GM13976 (cell line): ENCODE results near the gene DYNC1H1.

Experiments used
- DNase-seq: peaks from one replicate; pipeline ENCODE4 v3.0.0; 2012; ENCODE audit warnings: low spot score
- in situ Hi-C: fragments of 300-500 bp; cut with MboI; formaldehyde crosslinking; loops from one replicate; pipeline ENCODE4 v1.12.0; 2022; ENCODE audit warnings: low sequenced_read_pairs, mixed read lengths, inconsistent platforms; ENCODE audit not compliant: unreplicated experiment
- TF ChIP-seq, protein P1 (sequence below): IDR thresholded peaks from 2 replicates; pipeline ENCODE4 v1.5.1; 2012; ENCODE audit warnings: borderline replicate concordance, mild to moderate bottlenecking; ENCODE audit not compliant: insufficient read depth; ENCODE audit errors: extremely low read depth, missing control alignments, control extremely low read depth

The DYNC1H1 gene

DNA sequence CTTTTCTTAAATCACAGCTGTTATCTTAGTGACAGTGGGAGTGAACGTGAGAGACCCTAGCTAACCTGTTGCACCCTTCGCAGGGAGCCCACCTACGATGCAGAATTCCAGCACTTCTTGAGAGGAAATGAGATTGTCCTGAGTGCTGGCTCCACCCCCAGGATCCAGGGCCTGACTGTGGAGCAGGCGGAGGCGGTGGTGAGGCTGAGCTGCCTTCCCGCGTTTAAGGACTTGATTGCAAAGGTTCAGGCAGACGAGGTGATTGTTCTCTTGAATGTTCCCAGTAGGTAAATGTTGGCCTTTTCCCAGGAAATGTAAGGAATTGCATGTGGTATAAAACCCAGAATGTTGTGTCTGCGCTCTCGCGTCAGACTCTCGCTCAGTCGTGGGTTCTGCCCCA is 75.8 kb downstream of the DYNC1H1 start:
- TF ChIP-seq, protein P1, sequence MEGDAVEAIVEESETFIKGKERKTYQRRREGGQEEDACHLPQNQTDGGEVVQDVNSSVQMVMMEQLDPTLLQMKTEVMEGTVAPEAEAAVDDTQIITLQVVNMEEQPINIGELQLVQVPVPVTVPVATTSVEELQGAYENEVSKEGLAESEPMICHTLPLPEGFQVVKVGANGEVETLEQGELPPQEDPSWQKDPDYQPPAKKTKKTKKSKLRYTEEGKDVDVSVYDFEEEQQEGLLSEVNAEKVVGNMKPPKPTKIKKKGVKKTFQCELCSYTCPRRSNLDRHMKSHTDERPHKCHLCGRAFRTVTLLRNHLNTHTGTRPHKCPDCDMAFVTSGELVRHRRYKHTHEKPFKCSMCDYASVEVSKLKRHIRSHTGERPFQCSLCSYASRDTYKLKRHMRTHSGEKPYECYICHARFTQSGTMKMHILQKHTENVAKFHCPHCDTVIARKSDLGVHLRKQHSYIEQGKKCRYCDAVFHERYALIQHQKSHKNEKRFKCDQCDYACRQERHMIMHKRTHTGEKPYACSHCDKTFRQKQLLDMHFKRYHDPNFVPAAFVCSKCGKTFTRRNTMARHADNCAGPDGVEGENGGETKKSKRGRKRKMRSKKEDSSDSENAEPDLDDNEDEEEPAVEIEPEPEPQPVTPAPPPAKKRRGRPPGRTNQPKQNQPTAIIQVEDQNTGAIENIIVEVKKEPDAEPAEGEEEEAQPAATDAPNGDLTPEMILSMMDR: no peak
- DNase-seq: no peak
- in situ Hi-C loops: no loop called here

DNA sequence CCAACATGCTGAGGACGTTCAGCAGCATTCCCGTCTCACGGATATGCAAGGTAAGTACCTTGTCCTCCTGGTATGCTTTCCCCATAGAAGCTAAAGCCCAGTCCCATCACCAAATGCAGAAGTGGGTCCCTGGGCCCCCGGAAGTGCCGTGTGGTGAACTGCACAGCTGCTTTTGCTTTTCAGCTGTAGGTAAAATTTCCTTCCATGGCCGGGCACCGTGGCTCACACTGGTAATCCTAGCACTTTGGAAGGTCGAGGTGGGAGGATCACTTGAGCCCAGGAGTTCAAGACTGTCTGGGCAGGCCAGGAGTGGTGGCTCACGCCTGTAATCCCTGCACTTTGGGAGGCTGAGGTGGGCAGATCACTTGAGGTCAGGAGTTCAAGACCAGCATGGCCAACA is 78.3 kb downstream of the DYNC1H1 start:
- in situ Hi-C loops: no loop called here
- TF ChIP-seq, protein P1: no peak
- no peak for DNase-seq

DNA sequence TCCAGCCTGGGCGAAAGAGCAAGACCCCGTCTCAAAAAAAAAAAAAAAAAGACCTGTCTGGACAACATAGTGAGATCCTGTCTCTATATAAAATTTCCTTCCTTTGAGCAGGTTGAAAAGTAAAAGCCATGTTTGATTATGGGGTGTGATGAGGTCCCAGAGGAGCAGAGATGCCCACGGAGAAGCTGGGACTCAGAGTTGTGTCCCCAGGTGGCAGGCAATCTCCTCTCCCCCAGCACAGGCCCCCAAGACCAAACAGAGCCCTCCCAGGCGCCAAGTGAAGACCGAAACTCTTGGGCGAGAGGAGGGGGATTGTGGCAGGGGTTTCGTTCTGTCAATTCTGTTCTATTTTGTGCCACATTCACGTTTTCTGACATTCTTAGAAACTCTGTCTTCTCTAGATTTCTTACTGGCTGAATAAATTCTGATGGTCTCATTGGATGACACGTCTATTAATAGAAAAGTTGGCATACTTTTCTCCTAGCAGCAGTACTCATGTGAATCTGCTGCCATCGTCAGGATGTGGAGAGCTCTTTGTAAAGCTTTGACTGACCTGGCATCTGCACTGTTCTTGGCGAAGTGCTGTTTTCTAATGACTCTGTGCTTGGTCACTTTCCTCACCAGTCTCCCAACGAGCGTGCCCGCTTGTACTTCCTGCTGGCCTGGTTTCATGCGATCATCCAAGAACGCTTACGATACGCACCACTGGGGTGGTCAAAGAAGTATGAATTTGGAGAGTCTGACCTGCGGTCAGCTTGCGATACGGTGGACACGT is 79.1 kb downstream of the DYNC1H1 start:
- DNase-seq: no peak
- in situ Hi-C loops: no loop called here
- TF ChIP-seq, protein P1: no peak

DNA sequence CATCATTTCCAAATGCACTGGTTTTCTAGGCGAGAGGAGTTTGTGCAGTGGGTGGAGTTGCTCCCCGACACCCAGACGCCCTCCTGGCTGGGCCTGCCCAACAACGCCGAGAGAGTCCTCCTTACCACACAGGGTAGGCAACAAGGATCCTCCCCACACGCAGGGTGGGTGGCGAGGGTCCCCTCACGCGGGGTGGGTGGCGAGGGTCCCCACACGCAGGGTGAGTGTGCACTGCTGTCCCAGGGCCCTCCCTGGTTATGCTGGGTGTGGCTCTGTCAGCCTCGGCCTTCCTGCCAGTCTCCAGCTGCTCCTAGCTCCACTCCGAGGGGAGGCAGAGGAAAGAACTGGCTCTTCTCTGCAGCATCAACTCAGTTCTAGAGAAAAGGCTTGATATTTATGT is 80.2 kb downstream of the DYNC1H1 start:
- DNase-seq: no peak
- in situ Hi-C loops: no loop called here
- TF ChIP-seq, protein P1: no peak

DNA sequence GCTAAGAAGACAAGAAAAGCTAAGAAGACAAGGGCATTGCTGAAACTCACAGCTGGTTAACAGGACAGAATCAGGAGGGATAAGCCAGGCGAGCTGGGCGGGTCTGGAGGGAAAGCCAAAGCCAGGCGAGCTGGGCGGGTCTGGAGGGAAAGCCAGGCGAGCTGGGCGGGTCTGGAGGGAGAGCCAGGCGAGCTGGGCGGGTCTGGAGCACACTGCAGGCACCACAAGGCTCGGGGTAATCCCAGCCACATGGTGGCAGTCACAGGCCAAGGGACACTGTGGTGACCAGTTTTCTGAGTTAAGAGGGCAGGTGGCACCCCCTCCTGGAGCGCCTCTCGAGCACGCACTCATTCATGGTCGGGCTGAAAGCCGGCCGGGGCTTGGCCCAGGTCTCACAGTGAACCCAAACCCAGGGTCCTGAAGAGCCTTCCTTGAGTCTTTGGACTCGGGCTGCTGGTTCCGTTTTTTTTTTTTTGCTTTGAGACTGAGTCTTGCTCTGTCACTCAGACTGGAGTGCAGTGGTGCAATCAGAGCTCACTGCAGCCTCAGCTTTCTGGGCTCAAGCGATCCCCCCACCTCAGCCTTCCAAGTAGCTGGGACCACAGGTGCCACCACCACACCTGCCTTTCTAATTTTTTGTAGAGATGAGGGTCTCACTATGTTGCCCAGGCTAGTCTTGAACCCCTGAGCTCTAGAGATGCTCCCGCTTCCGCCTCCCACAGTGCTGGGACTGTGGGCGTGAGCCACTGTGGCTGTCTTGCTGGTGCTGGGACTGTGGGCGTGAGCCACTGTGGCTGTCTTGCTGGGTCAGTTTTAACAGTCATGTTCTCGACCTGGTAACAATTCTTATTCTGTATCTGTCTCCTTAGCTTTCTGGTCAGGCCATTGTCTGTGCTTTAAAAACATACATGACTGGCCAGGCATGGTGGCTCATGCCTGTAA is 82.2 kb downstream of the DYNC1H1 start:
- no peak for DNase-seq
- in situ Hi-C loops: no loop called here
- TF ChIP-seq, protein P1: peak; percentile 32

DNA sequence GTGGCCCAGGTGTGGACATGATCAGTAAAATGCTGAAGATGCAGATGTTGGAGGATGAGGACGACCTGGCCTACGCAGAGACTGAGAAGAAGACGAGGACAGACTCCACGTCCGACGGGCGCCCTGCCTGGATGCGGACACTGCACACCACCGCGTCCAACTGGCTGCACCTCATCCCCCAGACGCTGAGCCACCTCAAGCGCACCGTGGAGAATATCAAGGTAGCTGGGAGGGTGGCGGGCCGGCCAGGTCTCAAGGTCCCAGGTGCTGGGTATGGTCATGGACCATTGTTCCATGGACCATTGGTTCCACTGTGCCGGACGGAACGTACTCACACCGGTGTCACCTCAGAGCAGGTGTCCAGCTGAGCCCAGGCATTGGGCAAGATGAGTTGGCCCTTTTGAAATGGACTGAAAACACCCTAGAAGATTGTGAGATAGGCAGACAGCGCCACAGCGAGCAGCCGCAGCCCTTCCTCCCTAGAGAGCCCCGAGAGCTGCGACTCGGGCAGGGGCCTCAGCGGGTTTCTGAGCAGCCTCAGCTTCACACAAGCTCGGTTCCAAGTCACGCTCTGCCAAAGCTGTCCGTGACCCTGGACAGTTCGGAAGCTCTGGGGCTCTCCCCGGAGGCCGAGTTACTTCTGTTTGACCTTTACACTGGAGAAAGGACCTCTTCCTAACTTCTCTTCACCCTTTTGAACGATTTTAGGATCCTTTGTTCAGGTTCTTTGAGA is 83.6 kb downstream of the DYNC1H1 start:
- TF ChIP-seq, protein P1: no peak
- in situ Hi-C loops: no loop called here
- DNase-seq: no peak
